ENCODE measurements around the gene ACACA.
"Not testable (repeated sequence)": the region's sequence is repeated elsewhere in the genome, so short reads cannot be mapped to it uniquely, and the experiment has no call there.

Gene ACACA

GRCh38 chr17:37392024-37392590 is 14.5 kb downstream of the ACACA start:
- no peak for DNase-seq

- no peak for DNase-seq
Observed at GRCh38 chr17:37391146-37391545, 15.5 kb downstream of the ACACA start.

GRCh38 chr17:37389160-37389559 is 17.5 kb downstream of the ACACA start:
- DNase-seq = no peak

GRCh38 chr17:37388266-37388665 is 18.4 kb downstream of the ACACA start:
- no peak for DNase-seq

- DNase-seq = no peak
Observed at GRCh38 chr17:37386462-37386861, 20.2 kb downstream of the ACACA start.

GRCh38 chr17:37385474-37385990 is 21.1 kb downstream of the ACACA start:
- no peak for DNase-seq

- DNase-seq = no peak
Observed at GRCh38 chr17:37384560-37385149, 22.0 kb downstream of the ACACA start.

- DNase-seq = no peak
Observed at GRCh38 chr17:37382056-37382455, 24.6 kb downstream of the ACACA start.

GRCh38 chr17:37375706-37376105 is 30.9 kb downstream of the ACACA start, which contains the start of gene C17orf78:
Gene C17orf78 (plus strand): TSS chr17:37375985. CDS start chr17:37376093, 108 bp downstream.
- no peak for DNase-seq

- DNase-seq = peak; percentile 68
Observed at GRCh38 chr17:37373530-37374159, 33.0 kb downstream of the ACACA start.

GRCh38 chr17:37368577-37368976 is 38.1 kb downstream of the ACACA start:
- no peak for DNase-seq

GRCh38 chr17:37365589-37365988 is 41.0 kb downstream of the ACACA start:
- no peak for DNase-seq

GRCh38 chr17:37361543-37361942 is 45.1 kb downstream of the ACACA start:
- DNase-seq = no peak

GRCh38 chr17:37360632-37361031 is 46.0 kb downstream of the ACACA start:
- no peak for DNase-seq

GRCh38 chr17:37359682-37360188 is 46.9 kb downstream of the ACACA start:
- DNase-seq = no peak

- DNase-seq = peak; percentile 96
Observed at GRCh38 chr17:37358830-37359681, 47.6 kb downstream of the ACACA start.

- no peak for DNase-seq
Observed at GRCh38 chr17:37358098-37358829, 48.4 kb downstream of the ACACA start.

GRCh38 chr17:37356796-37357569 is 49.7 kb downstream of the ACACA start:
- DNase-seq = not testable (repeated sequence)

GRCh38 chr17:37346863-37347402 is 59.7 kb downstream of the ACACA start:
- not testable (repeated sequence) for DNase-seq

GRCh38 chr17:37344519-37344918 is 62.1 kb downstream of the ACACA start:
- DNase-seq = no peak

GRCh38 chr17:37342589-37342988 is 64.0 kb downstream of the ACACA start:
- DNase-seq = no peak

Data from retina (tissue), 1 donor.